BE2C (cell line): ENCODE data around the gene IFTAP.
A peak's percentile ranks its signal among the peaks of the same experiment; 100 is the strongest.
"Not testable (repeated sequence)": the region's sequence is repeated elsewhere in the genome, so short reads cannot be mapped to it uniquely, and the experiment has no call there.

Source experiments
- DNase-seq: peaks from one replicate; pipeline ENCODE4 v3.0.0-alpha.2; 2020
- H3K27me3 ChIP-seq: fragments of 250-450 bp; sonication (Bioruptor Pico); 2 replicates; pipeline ENCODE4 v1.5.1; 2020; ENCODE audit warnings: mild to moderate bottlenecking
- H3K36me3 ChIP-seq: fragments of 250-450 bp; sonication (Bioruptor Pico); 2 replicates; pipeline ENCODE4 v1.5.1; 2020; ENCODE audit warnings: mild to moderate bottlenecking
- H3K4me1 ChIP-seq: fragments of 250-450 bp; sonication (Bioruptor Pico); 2 replicates; pipeline ENCODE4 v1.5.1; 2020
- H3K4me3 ChIP-seq: 2 replicates; pipeline ENCODE4 v1.5.1; 2011; ENCODE audit warnings: low read depth, low read length
- H3K9me3 ChIP-seq: fragments of 250-450 bp; sonication (Bioruptor Pico); 2 replicates; pipeline ENCODE4 v1.5.1; 2020
- TF ChIP-seq, protein P1 (sequence below): IDR thresholded peaks from 2 replicates; pipeline ENCODE4 v1.5.1; 2012; ENCODE audit warnings: mild to moderate bottlenecking, low read depth, low read length

The IFTAP gene

DNA sequence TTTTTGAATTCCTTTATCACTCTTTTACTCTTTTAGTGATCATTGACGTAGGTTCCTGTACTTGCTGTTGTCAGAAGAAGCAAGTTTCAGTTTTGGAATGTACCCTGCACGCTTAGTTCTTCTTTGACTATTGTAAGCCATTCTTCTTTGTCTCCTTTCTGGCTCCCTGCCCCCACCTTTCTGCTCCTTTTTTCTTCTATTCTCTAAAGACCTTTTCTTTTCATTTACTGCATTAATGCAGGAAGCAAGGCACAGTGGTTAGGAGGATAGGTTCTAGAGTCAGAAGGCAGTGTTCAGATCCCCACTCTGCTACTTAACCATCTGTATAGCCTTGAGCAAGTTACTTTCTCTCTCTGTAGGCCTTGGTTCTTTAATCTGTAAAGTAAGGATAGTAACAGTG lies 37.5 kb downstream of the IFTAP start:
- TF ChIP-seq, protein P1, sequence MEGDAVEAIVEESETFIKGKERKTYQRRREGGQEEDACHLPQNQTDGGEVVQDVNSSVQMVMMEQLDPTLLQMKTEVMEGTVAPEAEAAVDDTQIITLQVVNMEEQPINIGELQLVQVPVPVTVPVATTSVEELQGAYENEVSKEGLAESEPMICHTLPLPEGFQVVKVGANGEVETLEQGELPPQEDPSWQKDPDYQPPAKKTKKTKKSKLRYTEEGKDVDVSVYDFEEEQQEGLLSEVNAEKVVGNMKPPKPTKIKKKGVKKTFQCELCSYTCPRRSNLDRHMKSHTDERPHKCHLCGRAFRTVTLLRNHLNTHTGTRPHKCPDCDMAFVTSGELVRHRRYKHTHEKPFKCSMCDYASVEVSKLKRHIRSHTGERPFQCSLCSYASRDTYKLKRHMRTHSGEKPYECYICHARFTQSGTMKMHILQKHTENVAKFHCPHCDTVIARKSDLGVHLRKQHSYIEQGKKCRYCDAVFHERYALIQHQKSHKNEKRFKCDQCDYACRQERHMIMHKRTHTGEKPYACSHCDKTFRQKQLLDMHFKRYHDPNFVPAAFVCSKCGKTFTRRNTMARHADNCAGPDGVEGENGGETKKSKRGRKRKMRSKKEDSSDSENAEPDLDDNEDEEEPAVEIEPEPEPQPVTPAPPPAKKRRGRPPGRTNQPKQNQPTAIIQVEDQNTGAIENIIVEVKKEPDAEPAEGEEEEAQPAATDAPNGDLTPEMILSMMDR = no peak
- Histone ChIP-seq H3K4me1 (no peaks in the 10 kb centered on the region), H3K4me3 (no peak overlapping the region), H3K36me3 (no peaks in the 10 kb centered on the region), H3K27me3 (no peaks in the 10 kb centered on the region), H3K9me3 (no peaks in the 10 kb centered on the region)
- no peak for DNase-seq

DNA sequence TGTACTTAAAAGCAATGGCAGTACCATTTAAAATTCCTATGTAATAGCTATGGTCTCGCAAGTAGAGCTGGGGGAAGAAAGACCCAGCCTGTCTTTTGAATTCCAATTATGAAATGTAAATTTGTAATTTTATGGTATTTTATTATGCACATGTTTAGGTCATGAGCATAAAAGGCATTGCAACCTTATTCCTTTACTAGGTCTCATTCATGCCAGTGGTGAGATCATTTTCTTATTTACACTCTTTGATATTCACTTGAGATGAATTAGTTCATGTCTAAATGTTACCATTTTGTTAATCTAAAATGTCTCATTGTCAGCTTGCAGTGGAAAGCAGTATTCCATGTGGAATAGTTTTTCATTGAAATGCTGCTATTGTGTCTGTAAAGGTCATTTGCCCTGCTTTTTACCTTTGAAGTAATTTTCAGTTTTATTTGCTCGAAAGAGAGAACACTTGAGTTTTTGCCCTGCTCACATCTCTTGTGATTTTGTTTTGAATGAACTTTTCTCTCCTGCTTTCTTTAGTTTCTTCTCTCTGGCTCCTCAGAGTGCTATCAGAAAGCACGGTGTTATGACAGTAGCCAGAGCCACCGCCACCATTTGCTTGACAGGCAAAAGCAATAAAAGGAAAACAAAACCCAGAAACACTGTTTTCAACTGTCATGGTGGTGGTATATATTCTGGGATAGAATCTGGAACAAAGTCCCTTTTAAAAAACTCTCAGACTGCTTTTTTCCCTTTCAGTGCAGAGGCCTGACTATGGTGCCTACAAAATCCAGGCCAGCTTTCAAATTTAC lies 41.0 kb downstream of the IFTAP start:
- TF ChIP-seq, protein P1 = no peak
- Histone ChIP-seq H3K27me3 (no peaks in the 10 kb centered on the region), H3K9me3 (no peaks in the 10 kb centered on the region), H3K4me3 (no peak overlapping the region), H3K36me3 (no peaks in the 10 kb centered on the region), H3K4me1 (no peaks in the 10 kb centered on the region)
- no peak for DNase-seq

DNA sequence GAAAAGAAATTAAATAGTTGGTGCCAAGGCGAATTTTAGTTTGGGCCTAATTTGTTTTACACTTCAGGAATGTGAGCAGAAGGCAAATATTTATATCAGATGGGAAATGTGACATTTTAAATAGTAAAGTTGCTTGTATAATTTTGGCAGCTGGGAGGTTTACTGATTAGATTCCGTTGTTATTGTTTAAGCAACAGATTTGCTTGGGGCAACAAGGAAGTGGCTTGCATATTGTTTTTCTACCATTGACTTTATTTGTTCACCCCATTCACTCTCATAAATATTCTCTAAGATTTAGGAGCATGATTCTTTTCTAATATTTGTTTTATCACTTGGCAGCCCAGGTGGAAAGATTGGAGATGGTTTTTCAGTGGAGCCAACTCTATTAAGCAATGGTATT lies 44.3 kb downstream of the IFTAP start:
- Histone ChIP-seq H3K4me3 (no peak overlapping the region), H3K27me3 (no peaks in the 10 kb centered on the region), H3K9me3 (no peaks in the 10 kb centered on the region), H3K4me1 (no peaks in the 10 kb centered on the region), H3K36me3 (no peaks in the 10 kb centered on the region)
- TF ChIP-seq, protein P1 = no peak
- no peak for DNase-seq

DNA sequence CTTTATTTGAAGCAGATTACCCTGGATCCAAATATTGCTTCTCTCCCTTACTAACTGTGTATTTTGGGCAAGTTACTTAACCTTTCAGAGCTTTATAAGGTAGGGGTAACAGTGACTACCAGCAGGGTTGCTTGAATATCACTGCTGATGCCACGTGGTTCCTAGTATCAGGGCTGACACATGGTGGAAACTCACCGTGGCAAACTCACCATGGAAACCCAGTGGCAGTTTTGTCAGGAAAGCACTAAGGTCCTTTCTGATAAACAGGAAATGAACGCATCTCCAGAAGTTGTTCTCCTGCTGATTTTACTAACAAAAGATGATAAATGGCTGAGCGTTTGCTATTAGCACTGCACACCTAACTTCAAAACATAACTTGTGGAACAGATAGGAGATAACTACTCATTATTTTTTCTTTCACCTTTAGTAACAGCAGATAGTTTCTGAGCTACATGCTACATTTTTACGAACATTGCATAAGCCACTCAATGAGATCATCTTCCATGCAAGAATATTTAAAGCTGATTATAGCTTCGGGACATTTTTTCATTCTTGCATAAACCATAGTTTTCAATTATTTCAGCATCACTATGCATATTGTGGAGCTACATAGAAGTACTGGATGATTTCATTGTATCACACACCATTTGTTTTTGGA lies 63.4 kb downstream of the IFTAP start:
- Histone ChIP-seq H3K4me1 (no peaks in the 10 kb centered on the region), H3K9me3 (no peaks in the 10 kb centered on the region), H3K4me3 (no peak overlapping the region), H3K27me3 (no peaks in the 10 kb centered on the region), H3K36me3 (no peaks in the 10 kb centered on the region)
- TF ChIP-seq, protein P1 = no peak
- no peak for DNase-seq

DNA sequence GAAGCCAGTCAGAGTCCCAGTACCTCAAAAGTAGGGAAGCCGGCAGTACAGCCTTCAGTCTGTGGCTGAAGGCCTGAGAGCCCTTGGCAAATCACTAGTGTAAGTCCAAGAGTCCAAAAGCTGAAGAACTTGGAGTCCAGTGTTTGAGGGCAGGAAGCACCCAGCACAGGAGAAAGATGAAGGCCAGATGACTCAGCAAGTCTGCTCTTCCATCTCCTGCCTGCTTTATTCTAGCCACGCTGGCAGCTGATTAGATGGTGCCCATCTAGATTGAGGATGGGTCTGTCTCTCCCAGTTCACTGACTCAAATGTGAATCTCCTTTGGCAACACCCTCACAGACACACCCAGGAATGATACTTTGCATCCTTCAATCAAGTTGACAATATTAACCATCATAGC lies 67.1 kb downstream of the IFTAP start:
- not testable (repeated sequence) for H3K4me3 ChIP-seq, H3K27me3 ChIP-seq, H3K4me1 ChIP-seq, DNase-seq, H3K9me3 ChIP-seq, H3K36me3 ChIP-seq

DNA sequence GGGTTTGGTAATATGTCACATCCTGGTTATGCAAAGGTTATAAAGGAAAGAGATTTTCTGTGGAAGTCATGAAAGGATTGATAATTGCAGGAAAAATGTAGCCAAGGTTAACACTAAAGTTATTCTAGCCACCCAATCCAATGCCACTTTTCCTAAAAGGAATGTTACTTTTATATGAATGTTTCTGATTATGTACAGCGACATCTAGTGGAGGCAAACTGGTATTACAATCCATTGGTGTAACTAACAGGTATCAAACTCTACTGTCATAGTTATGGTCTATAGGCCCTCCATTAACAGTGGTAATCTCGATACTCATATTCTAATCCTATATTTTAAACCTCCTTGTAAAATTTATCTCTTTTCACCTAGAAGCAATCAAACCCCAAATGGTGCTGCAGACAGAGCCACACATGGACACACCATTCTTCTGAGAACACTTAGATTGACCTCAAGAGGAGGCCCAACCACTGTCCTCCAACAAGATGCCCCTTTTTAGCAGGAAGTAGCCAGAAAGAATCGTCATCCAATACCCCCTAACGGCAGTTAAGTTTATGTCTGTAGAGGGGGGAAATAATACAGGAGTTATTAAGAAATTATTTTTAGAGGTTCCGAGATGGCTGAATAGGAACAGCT lies 78.6 kb downstream of the IFTAP start:
- no peaks in the 10 kb centered on the region for H3K27me3 ChIP-seq
- no peaks in the 10 kb centered on the region for H3K36me3 ChIP-seq
- TF ChIP-seq, protein P1 = peak; percentile 52
- no peak overlapping the region for H3K4me3 ChIP-seq
- no peaks in the 10 kb centered on the region for H3K9me3 ChIP-seq
- DNase-seq = peak; percentile 10
- no peaks in the 10 kb centered on the region for H3K4me1 ChIP-seq

DNA sequence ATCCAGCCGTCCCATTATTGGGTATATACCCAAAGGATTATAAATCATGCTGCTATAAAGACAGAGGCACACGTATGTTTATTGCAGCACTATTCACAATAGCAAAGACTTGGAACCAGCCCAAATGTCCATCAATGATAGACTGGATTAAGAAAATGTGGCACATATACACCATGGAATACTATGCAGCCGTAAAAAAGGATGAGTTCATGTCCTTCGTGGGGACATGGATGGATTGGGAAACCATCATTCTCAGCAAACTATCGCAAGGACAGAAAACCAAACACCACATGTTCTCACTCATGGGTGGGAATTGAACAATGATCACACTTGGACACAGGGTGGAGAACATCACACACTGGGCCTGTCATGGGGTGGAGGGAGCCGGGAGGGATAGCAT lies 85.2 kb downstream of the IFTAP start:
- DNase-seq, H3K36me3 ChIP-seq, H3K4me1 ChIP-seq, H3K27me3 ChIP-seq, H3K9me3 ChIP-seq, H3K4me3 ChIP-seq: not testable (repeated sequence)
